Mesodermal cell (in vitro differentiated cells): Measurements from ENCODE around the gene CD37.

Experiments
- H3K27ac ChIP-seq: 2 replicates; pipeline ENCODE4 v1.7.0; 2013; ENCODE audit warnings: mild to moderate bottlenecking, low read depth, low read length, moderate library complexity; ENCODE audit not compliant: severe bottlenecking
- H3K36me3 ChIP-seq: 2 replicates; pipeline ENCODE4 v1.7.1; 2013; ENCODE audit warnings: mild to moderate bottlenecking, low read length, moderate library complexity; ENCODE audit not compliant: control insufficient read depth, insufficient read depth
- H3K4me1 ChIP-seq: one replicate; pipeline ENCODE4 v1.7.1; 2013; ENCODE audit warnings: mild to moderate bottlenecking, low read length; ENCODE audit not compliant: insufficient read depth, control insufficient read depth, poor library complexity, severe bottlenecking
- H3K4me3 ChIP-seq: 2 replicates; pipeline ENCODE4 v1.7.0; 2013; ENCODE audit warnings: low read length, control low read depth, mild to moderate bottlenecking; ENCODE audit not compliant: insufficient read depth, poor library complexity, severe bottlenecking; ENCODE audit errors: extremely low read depth
- H3K9me3 ChIP-seq: 2 replicates; pipeline ENCODE4 v1.7.1; 2013; ENCODE audit warnings: mild to moderate bottlenecking, low read length, moderate library complexity; ENCODE audit not compliant: control insufficient read depth
- WGBS, 2 experiments: methylation state at CpG; one replicate each; pipeline ENCODE4 v1.1.5; 2013; ENCODE audit warnings: missing lambda C conversion rate in 2 of 2; ENCODE audit not compliant: insufficient coverage in 2 of 2; 5-methylcytosine and 5-hydroxymethylcytosine counted together

The CD37 gene

GRCh38 chr19:49348305-49349189 is 13.3 kb downstream of the CD37 start:
- Histone ChIP-seq H3K4me1 (no peaks in the 10 kb centered on the region), H3K9me3 (no peaks in the 10 kb centered on the region), H3K27ac (no peak overlapping the region), H3K4me3 (no peak overlapping the region), H3K36me3 (peaks cover 97% of the 10 kb centered on the region)
- WGBS, 2 experiments = 100% methylated on average over 4 to 6 of the region's 12 CpGs

GRCh38 chr19:49349567-49349966 is 14.4 kb downstream of the CD37 start:
- WGBS, 2 experiments = 100% methylated on average over 1 of the region's 2 CpGs; no CpG with 5 or more reads in 1 of the 2 experiments
- no peak overlapping the region for H3K27ac ChIP-seq
- H3K4me1 ChIP-seq = no peaks in the 10 kb centered on the region
- no peaks in the 10 kb centered on the region for H3K9me3 ChIP-seq
- peaks cover 95% of the 10 kb centered on the region for H3K36me3 ChIP-seq
- no peak overlapping the region for H3K4me3 ChIP-seq

DNA sequence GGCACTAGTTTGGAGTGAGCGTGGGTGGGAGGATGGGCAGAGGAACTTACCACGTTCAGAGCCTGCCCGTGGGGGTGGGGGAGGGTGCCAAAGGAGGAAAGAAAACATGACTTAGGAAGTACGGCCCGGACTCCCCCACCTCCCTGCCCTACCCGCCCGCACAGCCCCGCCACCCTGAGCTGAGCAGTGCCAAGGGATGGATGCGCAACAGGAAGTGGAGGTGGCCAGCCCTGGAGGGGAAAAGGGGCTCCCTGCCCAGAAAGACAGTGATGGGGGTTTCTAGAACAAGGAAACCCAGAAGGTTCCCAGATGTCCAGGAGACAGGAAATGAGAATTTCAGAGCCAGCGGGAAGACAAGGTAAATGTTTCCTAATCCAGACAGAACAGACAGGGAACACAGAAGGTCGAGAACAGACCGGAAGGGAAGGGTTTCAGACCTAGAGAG is 20.7 kb downstream of the CD37 start:
- H3K9me3 ChIP-seq = no peaks in the 10 kb centered on the region
- H3K27ac ChIP-seq = no peak overlapping the region
- peaks cover 28% of the 10 kb centered on the region for H3K4me1 ChIP-seq
- WGBS, 2 experiments = 95 to 100% methylated on average over 2 to 4 of the region's 12 CpGs
- H3K4me3 ChIP-seq = no peak overlapping the region
- peaks cover 94% of the 10 kb centered on the region for H3K36me3 ChIP-seq

- H3K9me3 ChIP-seq = no peaks in the 10 kb centered on the region
- peaks cover 89% of the 10 kb centered on the region for H3K36me3 ChIP-seq
- H3K4me1 ChIP-seq = peaks cover 28% of the 10 kb centered on the region
- 86 to 94% methylated on average over 1 to 3 of the region's 7 CpGs for WGBS, 2 experiments
- no peak overlapping the region for H3K27ac ChIP-seq
- no peak overlapping the region for H3K4me3 ChIP-seq
These were observed 21.2 kb downstream of the CD37 start for GRCh38 chr19:49356382-49356781.

DNA sequence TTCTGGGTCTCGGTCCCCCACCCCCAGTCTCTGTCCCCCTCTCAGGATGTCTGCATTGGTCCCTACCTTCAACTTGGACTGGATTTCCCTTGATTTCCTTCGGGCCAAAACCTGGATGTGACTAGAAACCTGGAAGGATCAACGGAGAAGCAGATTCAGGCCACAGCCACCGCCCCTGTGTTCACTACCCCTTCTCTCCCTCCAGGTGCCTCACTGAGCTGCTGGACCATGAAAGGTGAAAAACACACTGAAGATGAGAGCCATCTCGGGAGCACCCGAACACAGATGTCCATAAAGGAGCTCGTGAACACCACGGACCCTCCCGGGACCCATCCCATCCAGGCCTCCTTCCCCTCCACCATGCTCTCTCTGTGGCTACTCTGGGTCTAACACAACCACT is 22.0 kb downstream of the CD37 start:
- WGBS, 2 experiments = 92 to 100% methylated on average over 8 to 9 of the region's 9 CpGs
- no peak overlapping the region for H3K27ac ChIP-seq
- H3K36me3 ChIP-seq = peaks cover 82% of the 10 kb centered on the region
- H3K4me1 ChIP-seq = peaks cover 28% of the 10 kb centered on the region
- H3K4me3 ChIP-seq = no peak overlapping the region
- no peaks in the 10 kb centered on the region for H3K9me3 ChIP-seq

DNA sequence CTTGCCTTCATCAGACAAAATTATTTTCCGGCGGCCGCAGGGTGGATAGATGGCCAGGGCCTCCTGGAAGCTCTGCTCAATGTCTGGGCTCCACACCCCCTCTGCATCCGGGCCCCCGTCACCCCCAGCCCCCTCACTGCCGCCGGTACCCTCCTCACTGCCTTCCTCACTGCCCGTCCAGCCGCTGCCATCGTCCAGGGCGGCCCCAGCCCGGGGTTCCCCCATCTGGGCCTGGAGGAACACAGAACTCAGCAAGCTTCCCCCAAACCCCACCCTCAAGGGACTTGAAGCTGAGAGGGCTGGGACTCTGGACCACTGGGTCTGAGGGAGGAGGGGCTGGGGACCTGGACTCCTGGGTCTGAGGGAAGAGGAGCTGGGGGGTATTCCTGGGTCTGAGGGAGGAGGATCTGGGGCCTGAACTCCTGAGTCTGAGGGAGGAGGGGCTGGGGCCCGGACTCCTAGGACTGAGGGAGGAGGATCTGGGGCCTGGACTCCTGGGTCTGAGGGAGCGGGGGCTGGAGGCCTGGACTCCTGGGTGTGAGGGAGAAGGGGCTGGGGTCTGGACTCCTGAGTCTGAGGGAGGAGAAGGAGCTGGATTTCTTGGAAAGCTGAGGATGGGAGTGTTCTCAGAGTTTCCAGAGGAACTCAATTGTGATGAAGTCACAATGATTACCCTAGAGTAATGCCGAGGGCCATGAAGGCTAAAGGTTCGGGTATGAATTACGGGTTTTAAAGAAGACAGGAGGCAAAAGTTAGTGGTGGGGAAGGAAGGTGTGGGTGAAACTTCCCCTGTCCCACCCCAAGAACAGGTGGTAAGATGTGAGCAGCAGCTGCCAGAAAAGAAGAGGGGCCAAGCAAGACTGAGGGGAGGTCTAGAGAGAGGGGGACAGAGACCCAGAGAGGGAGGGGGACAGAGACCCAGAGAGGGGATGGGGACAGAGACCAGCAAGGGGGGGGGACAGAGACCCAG is 24.9 kb downstream of the CD37 start:
- H3K9me3 ChIP-seq = no peaks in the 10 kb centered on the region
- H3K27ac ChIP-seq = peak overlapping the region; percentile 97
- WGBS, 2 experiments = 93 to 95% methylated on average over 5 to 15 of the region's 17 CpGs
- H3K4me3 ChIP-seq = peak overlapping the region; percentile 91
- H3K4me1 ChIP-seq = peaks cover 27% of the 10 kb centered on the region
- peaks cover 55% of the 10 kb centered on the region for H3K36me3 ChIP-seq

DNA sequence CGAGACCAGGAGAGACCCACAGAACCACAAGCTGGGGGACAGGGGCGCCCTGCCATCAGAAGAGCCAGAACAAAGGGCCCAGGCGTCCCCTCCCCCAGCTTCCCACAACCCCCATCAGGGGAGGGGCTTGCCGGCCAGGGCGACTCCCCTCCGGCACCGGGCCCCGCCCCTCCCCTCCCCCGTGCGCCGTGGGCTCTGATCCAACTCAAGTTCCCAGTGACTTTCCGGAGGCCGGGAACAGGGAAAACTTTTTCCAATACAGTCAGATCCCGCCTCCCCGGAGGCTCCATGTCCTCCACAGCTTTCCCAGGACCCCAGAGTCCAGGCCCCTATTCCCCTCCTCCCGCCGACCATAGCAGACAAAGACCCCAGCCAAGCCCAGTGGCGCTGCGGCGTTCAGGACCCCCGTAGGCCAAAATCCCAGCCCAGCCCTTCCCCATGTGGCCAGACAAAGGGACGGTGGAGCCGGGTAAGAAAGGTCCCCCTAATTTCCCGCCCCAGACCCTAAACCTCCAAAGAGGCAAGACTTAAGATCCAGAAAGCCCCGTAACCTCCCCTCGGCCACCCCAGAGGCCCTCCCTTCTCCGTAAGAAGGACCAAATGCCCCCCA is 26.3 kb downstream of the CD37 start:
- H3K4me1 ChIP-seq = peaks cover 20% of the 10 kb centered on the region
- H3K9me3 ChIP-seq = no peaks in the 10 kb centered on the region
- peak overlapping the region; percentile 97 for H3K27ac ChIP-seq
- WGBS, 2 experiments = 0% methylated on average over 15 to 25 of the region's 27 CpGs
- peak overlapping the region; percentile 91 for H3K4me3 ChIP-seq
- H3K36me3 ChIP-seq = peaks cover 40% of the 10 kb centered on the region

DNA sequence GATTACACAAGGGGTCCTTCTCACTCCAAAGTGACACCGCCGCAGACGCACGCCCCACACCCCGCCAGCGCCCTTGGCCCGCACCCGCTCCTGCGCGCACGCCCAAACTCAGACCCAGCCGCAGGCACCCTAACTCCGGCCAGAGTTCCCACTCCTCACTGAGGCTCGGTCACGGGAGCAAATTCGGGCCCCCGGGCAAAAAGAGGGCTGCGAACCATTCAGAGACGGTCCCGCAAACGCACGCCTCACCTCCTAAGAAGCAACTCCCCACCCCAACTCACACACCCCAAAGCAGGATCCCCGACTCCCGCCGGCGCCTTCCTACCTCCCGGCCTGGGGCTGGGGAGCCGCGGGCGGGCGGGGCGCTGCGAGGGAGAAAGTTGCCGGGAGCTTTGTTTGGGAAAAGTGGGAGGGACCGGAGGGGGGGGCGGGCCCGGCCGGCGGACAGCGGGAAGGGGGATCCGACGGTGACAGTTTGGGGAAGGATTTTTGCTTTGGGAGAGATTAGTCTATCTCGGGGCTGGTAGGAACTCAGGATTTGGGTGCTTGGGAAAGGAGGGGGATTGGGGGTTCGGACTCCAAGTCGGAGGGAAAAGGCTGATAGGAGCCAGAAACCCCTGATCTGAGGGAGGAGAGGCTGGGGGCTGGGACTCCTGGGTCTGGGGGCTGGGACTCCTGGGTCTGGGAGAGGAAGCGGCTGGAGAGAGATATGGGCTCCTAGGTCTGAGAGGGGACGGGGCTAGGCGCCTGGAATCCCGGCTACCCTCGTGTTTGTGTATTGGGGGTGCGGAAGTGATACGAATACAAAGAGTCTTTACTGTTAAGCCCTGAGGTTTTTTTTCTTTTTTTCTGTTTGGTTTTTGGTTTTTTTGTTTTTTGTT is 27.1 kb downstream of the CD37 start, which contains the start of gene TEAD2:
TSS of gene TEAD2 (minus strand) at position 369 of the 881 bp plus-strand sequence. CDS start 2,341 bp downstream, outside the sequence.
- Histone ChIP-seq H3K9me3 (no peaks in the 10 kb centered on the region), H3K27ac (peak within 1 kb of the TSS; percentile 97), H3K36me3 (peaks cover 33% of the 10 kb centered on the region), H3K4me3 (peak within 1 kb of the TSS; percentile 91), H3K4me1 (peaks cover 12% of the 10 kb centered on the region)
- WGBS, 2 experiments = 0 to 1% methylated on average over 22 to 41 of the region's 52 CpGs

DNA sequence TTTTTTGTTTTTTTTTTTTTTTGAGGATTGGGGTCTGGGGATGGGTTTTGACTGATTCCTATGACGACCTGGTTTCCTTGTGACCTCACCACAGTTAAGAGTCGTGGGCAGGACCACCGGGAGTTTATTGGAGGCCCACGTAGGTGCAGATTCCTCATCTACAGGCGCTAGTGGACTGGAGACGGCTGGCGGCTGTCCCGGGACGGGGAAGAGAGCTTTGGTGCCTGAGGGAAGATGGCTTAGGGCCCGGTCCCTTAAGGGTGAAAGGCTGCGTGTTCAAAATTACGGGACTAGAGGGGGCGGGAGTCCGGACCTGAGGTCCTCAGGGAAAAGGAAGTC is 27.7 kb downstream of the CD37 start:
- Histone ChIP-seq H3K9me3 (no peaks in the 10 kb centered on the region), H3K4me1 (peaks cover 10% of the 10 kb centered on the region), H3K36me3 (peaks cover 27% of the 10 kb centered on the region), H3K27ac (peak overlapping the region; percentile 97), H3K4me3 (peak overlapping the region; percentile 91)
- 1 to 4% methylated on average over 11 to 13 of the region's 14 CpGs for WGBS, 2 experiments
